ENCODE data around the gene MAPK9.

The MAPK9 gene

DNA sequence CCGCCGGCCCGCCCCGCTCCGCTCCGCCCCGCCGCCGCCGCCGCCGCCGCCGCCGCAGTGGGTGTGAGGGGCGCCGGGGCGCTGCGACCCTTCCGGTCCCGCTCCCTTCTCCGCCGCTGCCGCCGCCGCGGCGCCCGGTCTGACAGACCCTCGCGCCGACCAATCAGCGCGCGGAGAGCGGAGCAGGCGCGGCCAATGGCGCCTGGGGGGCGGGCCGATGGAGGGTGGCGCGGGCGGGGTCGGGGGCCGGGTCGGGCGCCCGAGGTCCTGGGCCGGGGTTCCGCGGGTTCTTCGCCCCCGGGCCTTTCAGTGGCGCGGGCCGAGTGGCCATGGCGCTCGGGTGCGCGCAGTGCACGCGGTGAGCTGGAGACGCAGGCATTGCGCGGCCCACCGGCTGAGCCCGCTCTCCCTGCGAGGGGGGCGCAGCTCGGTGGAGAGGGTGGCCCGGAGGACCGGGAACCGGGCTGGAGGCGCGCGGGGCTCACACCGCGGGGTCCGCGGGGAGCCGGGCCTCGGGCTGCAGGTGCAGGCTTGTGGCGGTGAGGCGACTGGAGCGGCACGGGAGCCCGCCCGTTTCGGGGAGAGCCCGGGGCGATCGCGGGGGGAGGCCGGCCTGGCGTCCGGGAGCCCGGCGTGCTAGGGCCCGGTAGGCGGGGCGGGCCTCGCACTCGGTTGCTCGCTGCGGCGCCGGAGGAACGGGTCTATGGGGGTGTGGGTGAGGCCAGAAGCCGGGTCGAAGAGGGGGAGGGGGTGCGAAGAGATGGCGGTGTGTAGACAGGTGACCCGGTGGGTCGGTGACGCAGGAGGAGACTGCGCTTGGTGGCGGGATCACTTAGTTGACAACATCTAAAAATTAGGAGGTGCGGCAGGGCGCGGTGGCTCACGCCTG is at the start of gene MAPK9:
TSS of gene MAPK9 (minus strand) at position 141 of the 889 bp plus-strand sequence. CDS start 11,522 bp downstream, outside the sequence.
- peak; percentile 53 to 74 for DNase-seq

DNA sequence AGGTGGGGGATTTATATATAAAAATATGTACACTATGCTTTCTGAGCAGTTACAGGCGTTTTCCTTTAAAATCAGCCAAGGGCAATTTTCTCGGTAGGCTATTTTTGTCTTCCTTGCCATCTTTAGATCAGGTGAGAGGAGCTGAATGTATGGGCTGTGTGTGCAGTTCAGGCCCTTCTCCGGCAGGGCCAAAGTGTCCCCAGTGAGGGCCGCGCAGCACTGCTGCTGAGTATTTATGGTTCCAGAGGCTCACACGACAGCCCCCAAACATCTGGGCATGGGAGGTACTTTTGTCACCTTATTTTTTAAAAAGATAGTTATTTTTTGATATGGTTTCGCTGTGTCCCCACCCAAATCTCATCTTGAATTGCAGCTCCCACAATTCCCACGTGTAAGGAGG is 49.7 kb upstream of the MAPK9 start:
- DNase-seq = no peak

GRCh38 chr5:180340856-180341255 is 49.0 kb upstream of the MAPK9 start:
- DNase-seq = no peak

- DNase-seq = no peak
These were observed 47.8 kb upstream of the MAPK9 start for GRCh38 chr5:180339583-180340183.

- DNase-seq = no peak
These were observed 46.3 kb upstream of the MAPK9 start for GRCh38 chr5:180338001-180338707.

DNA sequence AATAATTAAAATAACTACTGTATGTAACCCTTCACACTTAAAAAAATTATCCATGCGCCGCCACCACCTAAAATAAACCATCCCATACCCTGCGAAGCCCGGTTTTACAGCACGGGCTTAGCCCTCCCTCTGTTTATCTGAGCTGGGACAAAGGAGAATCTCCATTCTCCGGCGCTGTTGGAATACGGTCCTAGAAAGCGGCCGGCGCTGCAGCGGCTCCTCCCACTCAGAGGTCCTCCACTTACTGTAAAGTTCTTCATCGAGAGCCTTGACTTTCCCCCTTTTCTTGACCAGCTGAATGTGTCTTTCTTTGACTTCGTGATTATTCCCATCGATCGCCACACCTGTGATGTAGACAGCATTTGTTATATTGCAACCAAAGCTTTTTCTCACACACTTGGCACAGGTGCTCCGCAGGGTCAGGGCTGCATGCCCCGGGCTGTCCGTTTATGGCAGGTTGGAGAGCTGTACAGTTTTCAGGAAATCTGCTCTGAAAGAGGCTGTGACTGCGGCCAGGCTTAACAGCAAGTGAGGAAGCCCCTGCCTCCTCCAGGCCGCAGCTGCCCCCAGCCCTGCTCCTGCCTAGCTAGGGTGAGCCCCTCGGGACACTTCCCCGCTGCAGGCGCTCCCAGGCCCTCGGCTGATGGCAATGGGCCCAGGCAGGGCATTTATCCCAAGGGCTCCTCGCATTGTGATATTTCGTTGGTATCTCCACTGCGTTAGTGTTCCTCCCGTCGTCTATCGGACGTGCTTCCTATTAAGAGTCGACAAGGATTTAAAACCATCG is 44.5 kb upstream of the MAPK9 start:
- DNase-seq = no peak

DNA sequence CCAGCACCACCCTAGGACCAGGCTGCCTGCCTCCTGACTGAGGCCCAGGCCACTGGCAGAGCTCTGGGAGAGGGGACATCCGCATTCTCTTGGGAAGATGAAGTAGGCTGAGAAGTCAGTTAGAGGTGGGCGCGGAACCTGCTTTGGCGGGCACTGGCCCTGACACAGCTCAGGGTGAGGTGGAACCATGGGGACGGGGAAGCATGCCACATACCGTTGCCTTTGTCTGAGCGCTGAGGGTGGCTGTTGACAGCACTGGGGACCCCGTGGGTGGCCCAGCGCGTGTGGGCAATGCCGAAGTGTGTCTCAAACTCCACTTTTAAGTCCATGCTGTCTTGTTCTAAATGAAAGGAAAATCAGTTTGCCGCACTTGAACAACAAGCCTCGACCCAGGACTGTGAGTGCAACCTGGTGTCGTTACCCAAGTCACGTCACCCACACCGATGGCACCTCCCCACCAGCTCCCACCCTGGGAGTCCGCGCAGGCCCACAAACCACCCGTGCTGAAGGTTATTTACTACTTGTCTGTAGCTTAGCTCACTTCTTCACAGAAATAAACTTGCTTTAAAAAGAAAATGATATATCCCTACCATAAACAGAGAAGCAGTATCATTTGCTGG is 43.8 kb upstream of the MAPK9 start:
- DNase-seq = no peak

DNA sequence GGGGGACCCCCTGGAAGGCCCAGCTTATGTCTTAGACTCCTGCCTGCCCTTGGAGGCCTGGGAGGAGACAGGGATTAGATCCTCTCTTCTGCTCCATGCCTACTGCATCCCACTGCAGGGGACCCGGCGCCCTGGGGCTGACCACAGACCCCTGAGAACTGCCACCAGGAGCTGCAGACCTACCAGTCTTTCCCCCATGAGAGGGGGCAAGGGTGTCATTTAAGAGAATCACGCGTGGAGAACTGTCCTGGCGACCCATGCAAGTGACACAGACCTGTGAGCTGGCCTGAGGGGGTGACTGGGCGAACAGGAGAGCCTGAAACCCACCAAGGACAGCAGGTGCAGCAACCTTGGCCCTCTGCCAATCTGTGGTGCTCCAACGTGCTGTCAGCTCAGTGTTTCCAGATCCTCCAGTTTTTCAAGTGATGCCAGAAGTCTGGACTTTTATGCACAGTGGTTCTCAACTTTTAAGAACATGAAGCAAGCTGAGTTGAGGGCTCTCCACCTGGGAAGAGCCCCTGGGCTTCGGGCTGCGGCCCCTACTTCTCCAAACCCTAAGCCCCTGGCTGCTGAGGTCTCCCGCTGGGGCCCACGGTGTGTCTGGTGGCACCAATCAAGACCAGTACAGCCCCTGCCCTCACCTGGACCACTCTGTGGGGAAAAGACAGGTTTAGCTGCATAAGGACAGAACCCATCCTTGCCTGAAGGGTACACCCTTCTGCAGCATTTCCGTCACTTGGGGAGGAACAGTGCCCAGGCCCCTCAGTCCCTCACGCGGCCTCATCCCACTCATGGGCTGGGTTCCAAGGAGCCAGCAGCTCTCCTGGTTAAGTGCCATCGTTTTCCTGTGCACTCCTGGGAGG is 43.1 kb upstream of the MAPK9 start:
- no peak for DNase-seq

DNA sequence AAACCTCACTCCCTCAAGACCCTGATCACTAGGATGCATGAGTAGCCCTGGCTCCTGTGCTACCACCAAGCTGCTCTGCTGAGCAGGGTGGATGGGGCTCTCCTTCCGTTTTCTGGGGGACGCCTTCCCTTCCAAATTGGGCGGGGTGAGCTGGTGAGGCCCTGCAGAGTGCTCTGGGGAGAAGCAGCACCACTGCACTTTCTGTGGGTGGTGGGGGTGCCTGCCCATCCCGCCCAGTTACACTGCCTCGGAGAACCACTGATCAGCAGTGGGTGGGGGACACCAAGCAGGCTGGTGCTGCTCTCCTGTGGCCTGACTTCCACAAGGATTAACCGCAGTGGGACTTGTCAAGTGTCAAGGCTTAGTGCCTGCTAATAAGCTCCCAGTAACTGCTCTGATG is 42.3 kb upstream of the MAPK9 start:
- DNase-seq = no peak

- DNase-seq = peak in 1 of 2 experiments; percentile 25
These were observed 41.8 kb upstream of the MAPK9 start for GRCh38 chr5:180333661-180334060.

- no peak for DNase-seq
These were observed 41.0 kb upstream of the MAPK9 start for GRCh38 chr5:180332861-180333260.

DNA sequence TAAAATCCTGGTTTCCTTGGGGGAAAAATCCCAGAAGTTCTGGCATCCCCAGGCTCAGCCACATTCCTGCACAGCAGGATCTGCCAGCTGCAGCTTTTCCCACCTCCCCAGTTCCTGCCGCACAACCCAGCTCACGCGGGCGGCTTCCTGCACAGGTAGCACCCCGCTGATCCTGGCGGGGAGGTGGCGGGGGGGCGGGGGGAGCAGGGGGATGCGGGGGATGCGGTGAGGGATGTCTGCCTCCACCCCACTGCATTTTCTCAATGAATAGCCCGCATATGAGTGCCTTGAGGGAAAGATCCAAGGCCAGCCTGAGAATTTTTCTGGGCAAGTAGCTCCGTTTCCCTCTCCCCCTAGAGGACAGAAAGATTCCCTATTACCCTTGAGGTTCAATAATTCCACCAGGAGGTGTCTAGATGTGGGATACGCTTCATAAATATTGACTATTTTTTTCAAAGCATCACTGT is 40.2 kb upstream of the MAPK9 start:
- DNase-seq = no peak

DNA sequence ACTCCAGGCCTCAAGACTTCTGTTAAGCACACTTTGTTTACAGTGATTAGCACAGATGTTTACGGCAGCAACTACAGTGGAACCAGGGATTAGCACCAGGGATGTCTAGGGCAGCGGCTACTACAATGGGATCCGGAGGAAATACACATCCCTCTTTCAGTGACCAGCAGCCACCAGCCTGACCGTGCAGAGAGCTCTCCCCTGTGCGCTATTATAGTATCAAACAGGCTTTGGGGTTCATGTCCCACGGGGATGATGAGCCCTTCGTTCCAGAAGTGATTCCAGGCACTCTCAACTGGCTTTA is 39.7 kb upstream of the MAPK9 start:
- DNase-seq = no peak

DNA sequence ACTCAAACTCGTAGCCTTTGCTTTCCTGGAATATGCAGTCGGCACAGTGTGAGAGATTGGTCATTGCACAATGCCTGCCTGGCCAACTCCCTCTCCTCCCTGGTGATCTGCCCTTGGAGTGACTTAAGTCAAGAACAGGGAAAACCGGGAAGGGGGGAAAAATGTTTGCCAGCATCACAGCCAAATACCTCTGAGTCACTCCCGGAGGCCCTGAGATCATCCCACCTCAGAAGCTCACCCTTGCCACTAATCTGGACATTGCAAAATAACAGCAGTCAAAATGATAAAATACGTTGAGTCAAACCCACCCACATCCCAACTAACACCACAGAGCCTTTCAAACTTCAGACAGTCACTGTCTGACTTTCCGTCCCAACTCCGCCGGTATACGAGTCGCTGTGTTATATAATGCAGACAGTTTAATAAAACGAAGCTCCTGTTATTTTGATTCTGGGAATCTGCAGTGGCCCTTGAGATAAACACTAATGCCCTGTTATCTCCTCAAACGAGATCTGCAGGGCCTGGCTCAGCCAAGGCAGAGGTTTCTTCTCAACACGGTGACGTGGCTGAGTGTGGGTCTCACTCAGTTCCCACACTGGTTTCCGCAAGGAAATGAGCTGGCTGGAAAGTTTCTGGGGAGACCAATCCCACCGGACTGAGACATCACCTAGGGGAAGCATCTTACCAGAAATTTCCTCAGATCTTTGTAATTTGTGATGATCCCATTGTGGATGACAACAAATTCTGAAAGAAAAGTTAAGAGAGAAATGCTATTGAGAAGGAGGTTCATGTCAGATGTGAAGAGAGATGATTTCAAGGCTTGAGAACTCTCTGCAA is 39.1 kb upstream of the MAPK9 start:
- DNase-seq = peak in 1 of 2 experiments; percentile 31

GRCh38 chr5:180330270-180330648 is 38.4 kb upstream of the MAPK9 start:
- DNase-seq = no peak

DNA sequence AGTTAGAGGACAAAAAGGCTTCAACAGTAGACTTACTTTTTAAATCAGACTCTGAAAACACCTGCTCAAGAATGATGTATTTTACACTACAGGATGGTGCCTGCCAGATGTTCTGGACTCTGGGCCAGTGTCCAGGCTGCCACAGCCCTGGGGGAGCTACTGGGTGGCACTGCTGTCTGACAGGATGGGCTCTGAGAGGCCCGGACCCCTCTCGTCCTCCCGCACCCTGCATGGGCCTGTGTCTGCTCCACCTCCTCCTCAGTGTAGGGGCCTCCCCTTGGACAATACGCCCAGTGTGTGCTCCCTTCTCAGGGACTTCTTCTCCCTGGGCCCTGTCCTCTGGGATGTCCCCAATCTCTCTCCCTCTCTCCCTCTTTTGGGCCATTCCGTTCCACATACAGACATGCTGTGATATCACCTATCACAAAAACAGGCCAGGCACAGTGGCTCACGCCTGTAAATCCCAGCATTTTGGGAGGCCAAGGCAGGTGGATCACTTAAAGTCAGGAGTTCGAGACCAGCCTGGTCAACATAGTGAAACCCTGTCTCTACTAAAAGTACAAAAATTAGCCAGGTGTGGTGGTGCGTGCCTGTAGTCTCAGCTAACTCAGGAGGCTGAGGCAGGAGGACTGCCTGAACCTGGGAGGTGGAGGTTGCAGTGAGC is 37.9 kb upstream of the MAPK9 start:
- DNase-seq = no peak

DNA sequence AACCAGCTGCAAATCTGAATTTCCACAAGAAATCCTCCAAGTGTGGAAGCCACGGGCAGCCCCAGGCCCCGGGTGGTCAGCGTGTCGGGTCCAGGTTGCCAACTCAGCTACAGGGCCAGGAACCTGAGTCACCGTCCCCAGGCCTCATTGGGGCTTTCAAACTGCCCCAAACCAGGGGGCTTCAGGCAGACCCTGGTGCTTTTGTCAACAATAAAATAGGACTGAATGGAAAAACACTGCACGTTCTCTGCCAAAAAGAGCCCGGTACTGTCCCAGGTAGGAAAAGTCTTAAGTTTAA is 37.2 kb upstream of the MAPK9 start:
- no peak for DNase-seq

DNA sequence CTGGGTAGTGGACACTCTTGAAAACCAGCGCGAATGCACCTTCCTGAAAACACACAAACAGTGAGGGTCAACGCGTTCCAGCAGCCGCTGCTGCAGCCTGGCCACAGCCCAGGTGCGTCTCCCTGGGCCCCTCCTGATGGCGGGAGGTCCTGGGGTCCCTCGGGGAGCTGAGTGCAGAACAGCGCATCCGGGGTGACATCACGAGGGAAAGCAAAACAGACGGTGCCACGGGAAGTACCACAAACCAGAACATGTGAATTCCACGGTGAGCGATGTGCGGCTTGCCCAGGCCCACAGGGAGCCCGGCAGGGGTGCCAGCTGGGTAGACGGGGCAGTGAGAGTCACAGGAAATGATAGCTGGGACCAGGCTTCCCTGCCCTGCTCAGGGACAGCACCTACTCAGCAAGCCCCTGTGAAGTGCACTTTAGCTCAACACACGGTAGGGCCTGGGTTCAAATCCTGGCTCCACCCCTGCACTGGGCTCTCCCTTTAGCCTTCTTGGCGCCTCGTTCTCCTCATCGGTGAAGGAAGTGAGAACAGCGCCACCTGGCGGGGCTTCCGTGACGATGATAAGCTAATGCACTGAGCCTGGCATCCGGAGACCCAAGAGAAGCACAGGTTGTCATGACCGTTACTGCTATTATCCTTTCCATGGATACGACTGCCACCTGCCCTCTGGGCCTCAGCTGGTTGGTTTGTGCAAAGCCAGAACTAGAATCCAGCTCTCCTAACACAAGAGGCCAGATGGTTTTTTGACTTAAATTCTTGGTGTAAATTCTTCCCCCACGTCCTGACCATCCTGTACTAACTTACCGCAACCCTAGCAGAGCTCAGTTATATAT is 36.6 kb upstream of the MAPK9 start:
- DNase-seq = peak; percentile 56 to 84

GRCh38 chr5:180326989-180327565 is 35.2 kb upstream of the MAPK9 start:
- no peak for DNase-seq
